Body of pancreas (tissue), 4 donors: ENCODE data around the gene FLYWCH1. TPM values are rescaled to one million over a fixed set of nuclear protein-coding genes. Genes with fewer than 3 reads are reported as not detected.
A peak's percentile ranks its signal among the peaks of the same experiment; 100 is the strongest.

Source experiments
- ATAC-seq: fragments of 150-250 bp; one replicate; pipeline ENCODE4 v1.9.1; 2016
- DNase-seq, 4 donors: peaks; one replicate each; pipeline ENCODE4 v3.0.0-alpha.2; 2019
- H3K27ac ChIP-seq, 4 donors: fragments of 200-600 bp; sonication (generic); 1 replicate in 3 of 4; 2 replicates in 1 of 4; pipeline versions ENCODE4 v1.5.1 to v1.6.1; 2016 to 2019; ENCODE audit warnings: mild to moderate bottlenecking in 1 of 4, mixed read lengths in 1 of 4, moderate library complexity in 1 of 4
- H3K27me3 ChIP-seq, 2 donors: fragments of 200-600 bp; sonication (generic); one replicate each; pipeline ENCODE4 v1.6.0; 2016; ENCODE audit warnings: mild to moderate bottlenecking in 1 of 2
- H3K36me3 ChIP-seq, 2 donors: fragments of 200-600 bp; sonication (generic); replicated peaks in 1 of 2; 2 replicates each; pipeline ENCODE4 v1.5.1; 2016; ENCODE audit warnings: low read depth in 2 of 2; ENCODE audit not compliant: insufficient read depth in 1 of 2
- H3K4me1 ChIP-seq: fragments of 200-600 bp; sonication (generic); one replicate; pipeline ENCODE4 v1.6.0; 2016
- H3K4me3 ChIP-seq, 2 donors: fragments of 200-600 bp; sonication (generic); 1 replicate in 1 of 2; 2 replicates in 1 of 2; pipeline ENCODE4 v1.5.1; 2016 to 2019
- H3K9me3 ChIP-seq, 3 donors: fragments of 200-600 bp; sonication (generic); 1 replicate in 2 of 3; 2 replicates in 1 of 3; pipeline ENCODE4 v1.5.1; 2016
- POLR2A ChIP-seq, 3 donors: fragments of 450-650 bp; IDR thresholded peaks; one replicate each; pipeline ENCODE4 v1.6.1; 2016; ENCODE audit warnings: antibody characterized with exemption in 3 of 3, mild to moderate bottlenecking in 2 of 3
- WGBS, 2 donors: methylation state at CpG; one replicate each; pipeline ENCODE4 v1.1.5; 2017; 5-methylcytosine and 5-hydroxymethylcytosine counted together
- intact Hi-C: fragments of 100-400 bp; cut with DNase I; formaldehyde crosslinking; loops from one replicate; pipeline ENCODE4 v1.15.1; 2023
- total RNA-seq, 2 donors: library from RNA; depleted of rRNA; stranded (reverse); fragments of >200 nt; gene quantifications; one replicate each; pipeline ENCODE4 v1.1.0, GENCODE V29; 2016
- TF ChIP-seq, protein P1 (sequence below), 7 experiments: fragments of 450-650 bp in 4 of 7; fragments of 200-600 bp in 3 of 7; sonication (generic) in 3 of 7; IDR thresholded peaks; one replicate each; pipeline ENCODE4 v1.5.1; 2016 to 2019; ENCODE audit warnings: antibody characterized with exemption in 7 of 7

Gene FLYWCH1
- 10 to 100 TPM; 24.6 to 53.7 TPM for total RNA-seq

GRCh38 chr16:2911638-2912329 lies at the start of gene FLYWCH1:
Gene FLYWCH1 (plus strand): TSS chr16:2911931. CDS start chr16:2929686, 17,755 bp downstream.
- H3K36me3 ChIP-seq, result peaks cover 0 to 2% of the 10 kb centered on the region in 2 donors
- WGBS, 2 donors, result 0% methylated on average over 10 to 50 of the region's 85 CpGs
- H3K4me1 ChIP-seq, result peaks cover 24% of the 10 kb centered on the region
- DNase-seq (peak; percentile 98 to 99 (median 99)), ATAC-seq (peak; percentile 97)
- H3K27me3 ChIP-seq, result no peaks in the 10 kb centered on the region
- peak within 1 kb of the TSS; percentile 51 to 81 (median 63) for H3K27ac ChIP-seq
- peak; percentile 35 to 47 (median 40) for TF ChIP-seq POLR2A (IDR thresholded peaks at IDR 0.05)
- TF ChIP-seq, protein P1, sequence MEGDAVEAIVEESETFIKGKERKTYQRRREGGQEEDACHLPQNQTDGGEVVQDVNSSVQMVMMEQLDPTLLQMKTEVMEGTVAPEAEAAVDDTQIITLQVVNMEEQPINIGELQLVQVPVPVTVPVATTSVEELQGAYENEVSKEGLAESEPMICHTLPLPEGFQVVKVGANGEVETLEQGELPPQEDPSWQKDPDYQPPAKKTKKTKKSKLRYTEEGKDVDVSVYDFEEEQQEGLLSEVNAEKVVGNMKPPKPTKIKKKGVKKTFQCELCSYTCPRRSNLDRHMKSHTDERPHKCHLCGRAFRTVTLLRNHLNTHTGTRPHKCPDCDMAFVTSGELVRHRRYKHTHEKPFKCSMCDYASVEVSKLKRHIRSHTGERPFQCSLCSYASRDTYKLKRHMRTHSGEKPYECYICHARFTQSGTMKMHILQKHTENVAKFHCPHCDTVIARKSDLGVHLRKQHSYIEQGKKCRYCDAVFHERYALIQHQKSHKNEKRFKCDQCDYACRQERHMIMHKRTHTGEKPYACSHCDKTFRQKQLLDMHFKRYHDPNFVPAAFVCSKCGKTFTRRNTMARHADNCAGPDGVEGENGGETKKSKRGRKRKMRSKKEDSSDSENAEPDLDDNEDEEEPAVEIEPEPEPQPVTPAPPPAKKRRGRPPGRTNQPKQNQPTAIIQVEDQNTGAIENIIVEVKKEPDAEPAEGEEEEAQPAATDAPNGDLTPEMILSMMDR (IDR thresholded peaks at IDR 0.05), result peak in 1 of 7 experiments; percentile 30
- no peaks in the 10 kb centered on the region for H3K9me3 ChIP-seq
- intact Hi-C loops, result loop anchor here (5.0 kb wide), 1 partner anchor 34 kb away; no protein-coding TSS in a partner anchor
- peak within 1 kb of the TSS; percentile 58 to 63 for H3K4me3 ChIP-seq

- DNase-seq, result no peak
- Histone ChIP-seq H3K4me1 (peaks cover 13% of the 10 kb centered on the region), H3K27me3 (no peaks in the 10 kb centered on the region), H3K9me3 (no peaks in the 10 kb centered on the region), H3K27ac (no peak overlapping the region), H3K36me3 (no peaks in the 10 kb centered on the region), H3K4me3 (no peak overlapping the region)
- TF ChIP-seq, protein P1 (IDR thresholded peaks at IDR 0.05), result no peak
- no peak for TF ChIP-seq POLR2A (IDR thresholded peaks at IDR 0.05)
- 54 to 58% methylated on average over 4 of the region's 4 CpGs for WGBS, 2 donors
- ATAC-seq, result no peak
- intact Hi-C loops, result no loop called here
Observed at GRCh38 chr16:2865651-2866050, 46.1 kb upstream of the FLYWCH1 start.

GRCh38 chr16:2866431-2866830 lies 45.3 kb upstream of the FLYWCH1 start:
- intact Hi-C loops, result no loop called here

GRCh38 chr16:2867661-2867986 lies 44.1 kb upstream of the FLYWCH1 start:
- WGBS, 2 donors, result 11 to 32% methylated on average over 8 of the region's 8 CpGs

More at GRCh38 chr16:2866431-2866830, 45.3 kb upstream of the FLYWCH1 start:
- H3K36me3 ChIP-seq, result no peaks in the 10 kb centered on the region
- H3K27ac ChIP-seq, result no peak overlapping the region
- ATAC-seq (no peak), DNase-seq (no peak)
- TF ChIP-seq, protein P1 (IDR thresholded peaks at IDR 0.05), result no peak
- TF ChIP-seq POLR2A (IDR thresholded peaks at IDR 0.05), result no peak
- H3K4me1 ChIP-seq, result peaks cover 13% of the 10 kb centered on the region
- no peak overlapping the region for H3K4me3 ChIP-seq
- 72 to 91% methylated on average over 2 to 4 of the region's 4 CpGs for WGBS, 2 donors
- H3K9me3 ChIP-seq, result no peaks in the 10 kb centered on the region
- no peaks in the 10 kb centered on the region for H3K27me3 ChIP-seq

More at GRCh38 chr16:2867661-2867986, 44.1 kb upstream of the FLYWCH1 start:
- peak overlapping the region in 1 of 2 donors; percentile 21 for H3K4me3 ChIP-seq
- ATAC-seq (no peak), DNase-seq (no peak)
- H3K27me3 ChIP-seq, result no peaks in the 10 kb centered on the region
- TF ChIP-seq, protein P1 (IDR thresholded peaks at IDR 0.05), result no peak
- TF ChIP-seq POLR2A (IDR thresholded peaks at IDR 0.05), result no peak
- H3K9me3 ChIP-seq, result no peaks in the 10 kb centered on the region
- H3K4me1 ChIP-seq, result peaks cover 13% of the 10 kb centered on the region
- peak overlapping the region; percentile 73 to 94 (median 90) for H3K27ac ChIP-seq
- H3K36me3 ChIP-seq, result no peaks in the 10 kb centered on the region
- intact Hi-C loops, result no loop called here
